ENCODE data around the gene PHC2.

The PHC2 gene

GRCh38 chr1:33414879-33415278, 16.0 kb downstream of the PHC2 start:
- Histone ChIP-seq H3K9me3 (ENCODE audit: insufficient read depth, low read depth, low read length) (peaks cover 23% of the 10 kb centered on the region), H3K4me1 (ENCODE audit: insufficient read depth, low read length) (peaks cover 7% of the 10 kb centered on the region), H3K36me3 (ENCODE audit: insufficient read depth, low read length) (no peaks in the 10 kb centered on the region), H3K4me3 (ENCODE audit: low read length) (no peak overlapping the region), H3K27ac (ENCODE audit: low read depth, low read length) (no peak overlapping the region), H3K27me3 (ENCODE audit: insufficient read depth, low read length) (no peaks in the 10 kb centered on the region), H3K9ac (ENCODE audit: low read depth, low read length) (no peak overlapping the region)
- 93% methylated on average over 5 of the region's 5 CpGs for WGBS

GRCh38 chr1:33410091-33410701, 20.7 kb downstream of the PHC2 start:
- H3K27ac ChIP-seq (ENCODE audit: low read depth, low read length), result no peak overlapping the region
- peaks cover 7% of the 10 kb centered on the region for H3K4me1 ChIP-seq (ENCODE audit: insufficient read depth, low read length)
- no peak overlapping the region for H3K4me3 ChIP-seq (ENCODE audit: low read length)
- no peaks in the 10 kb centered on the region for H3K36me3 ChIP-seq (ENCODE audit: insufficient read depth, low read length)
- peaks cover 9% of the 10 kb centered on the region; the same call in 1 of the 2 replicates for H3K9me3 ChIP-seq (ENCODE audit: insufficient read depth, low read depth, low read length)
- no peaks in the 10 kb centered on the region for H3K27me3 ChIP-seq (ENCODE audit: insufficient read depth, low read length)
- H3K9ac ChIP-seq (ENCODE audit: low read depth, low read length), result no peak overlapping the region
- WGBS, result 70% methylated on average over 4 of the region's 5 CpGs

- peaks cover 6% of the 10 kb centered on the region; the same call in 1 of the 2 replicates for H3K9me3 ChIP-seq (ENCODE audit: insufficient read depth, low read depth, low read length)
- 100% methylated on average over 1 of the region's 2 CpGs for WGBS
- H3K27ac ChIP-seq (ENCODE audit: low read depth, low read length), result no peak overlapping the region
- H3K36me3 ChIP-seq (ENCODE audit: insufficient read depth, low read length), result no peaks in the 10 kb centered on the region
- no peak overlapping the region for H3K4me3 ChIP-seq (ENCODE audit: low read length)
- no peak overlapping the region for H3K9ac ChIP-seq (ENCODE audit: low read depth, low read length)
- peaks cover 7% of the 10 kb centered on the region for H3K4me1 ChIP-seq (ENCODE audit: insufficient read depth, low read length)
- no peaks in the 10 kb centered on the region for H3K27me3 ChIP-seq (ENCODE audit: insufficient read depth, low read length)
Measured at GRCh38 chr1:33408093-33408436, 22.8 kb downstream of the PHC2 start.

GRCh38 chr1:33407352-33408092, 23.4 kb downstream of the PHC2 start:
- Histone ChIP-seq H3K36me3 (ENCODE audit: insufficient read depth, low read length) (no peaks in the 10 kb centered on the region), H3K4me1 (ENCODE audit: insufficient read depth, low read length) (peaks cover 7% of the 10 kb centered on the region), H3K9ac (ENCODE audit: low read depth, low read length) (no peak overlapping the region), H3K4me3 (ENCODE audit: low read length) (no peak overlapping the region), H3K9me3 (ENCODE audit: insufficient read depth, low read depth, low read length) (peaks cover 6% of the 10 kb centered on the region; the same call in 1 of the 2 replicates), H3K27ac (ENCODE audit: low read depth, low read length) (no peak overlapping the region), H3K27me3 (ENCODE audit: insufficient read depth, low read length) (no peaks in the 10 kb centered on the region)
- no CpG with 5 or more reads among the region's 1 CpG for WGBS

GRCh38 chr1:33402206-33402605, 28.7 kb downstream of the PHC2 start:
- Histone ChIP-seq H3K4me1 (ENCODE audit: insufficient read depth, low read length) (no peaks in the 10 kb centered on the region), H3K27ac (ENCODE audit: low read depth, low read length) (no peak overlapping the region), H3K9ac (ENCODE audit: low read depth, low read length) (no peak overlapping the region), H3K4me3 (ENCODE audit: low read length) (no peak overlapping the region), H3K36me3 (ENCODE audit: insufficient read depth, low read length) (no peaks in the 10 kb centered on the region), H3K9me3 (ENCODE audit: insufficient read depth, low read depth, low read length) (peaks cover 6% of the 10 kb centered on the region; the same call in 1 of the 2 replicates), H3K27me3 (ENCODE audit: insufficient read depth, low read length) (no peaks in the 10 kb centered on the region)
- no CpG with 5 or more reads among the region's 1 CpG for WGBS

- Histone ChIP-seq H3K27ac (ENCODE audit: low read depth, low read length) (no peak overlapping the region), H3K27me3 (ENCODE audit: insufficient read depth, low read length) (no peaks in the 10 kb centered on the region), H3K4me1 (ENCODE audit: insufficient read depth, low read length) (no peaks in the 10 kb centered on the region), H3K4me3 (ENCODE audit: low read length) (no peak overlapping the region), H3K36me3 (ENCODE audit: insufficient read depth, low read length) (no peaks in the 10 kb centered on the region), H3K9ac (ENCODE audit: low read depth, low read length) (no peak overlapping the region), H3K9me3 (ENCODE audit: insufficient read depth, low read depth, low read length) (peaks cover 4% of the 10 kb centered on the region; the same call in 1 of the 2 replicates)
- WGBS, result 90% methylated on average over 3 of the region's 3 CpGs
Measured at GRCh38 chr1:33401471-33401870, 29.4 kb downstream of the PHC2 start.

GRCh38 chr1:33400153-33400911, 30.6 kb downstream of the PHC2 start:
- no peaks in the 10 kb centered on the region for H3K27me3 ChIP-seq (ENCODE audit: insufficient read depth, low read length)
- H3K9ac ChIP-seq (ENCODE audit: low read depth, low read length), result no peak overlapping the region
- H3K4me1 ChIP-seq (ENCODE audit: insufficient read depth, low read length), result no peaks in the 10 kb centered on the region
- H3K4me3 ChIP-seq (ENCODE audit: low read length), result no peak overlapping the region
- H3K36me3 ChIP-seq (ENCODE audit: insufficient read depth, low read length), result no peaks in the 10 kb centered on the region
- H3K27ac ChIP-seq (ENCODE audit: low read depth, low read length), result no peak overlapping the region
- no peaks in the 10 kb centered on the region for H3K9me3 ChIP-seq (ENCODE audit: insufficient read depth, low read depth, low read length)
- 94% methylated on average over 3 of the region's 4 CpGs for WGBS

GRCh38 chr1:33399375-33399774, 31.5 kb downstream of the PHC2 start:
- 92% methylated on average over 3 of the region's 3 CpGs for WGBS
- H3K9me3 ChIP-seq (ENCODE audit: insufficient read depth, low read depth, low read length), result no peaks in the 10 kb centered on the region
- no peaks in the 10 kb centered on the region for H3K36me3 ChIP-seq (ENCODE audit: insufficient read depth, low read length)
- no peak overlapping the region for H3K27ac ChIP-seq (ENCODE audit: low read depth, low read length)
- H3K27me3 ChIP-seq (ENCODE audit: insufficient read depth, low read length), result no peaks in the 10 kb centered on the region
- no peaks in the 10 kb centered on the region for H3K4me1 ChIP-seq (ENCODE audit: insufficient read depth, low read length)
- no peak overlapping the region for H3K9ac ChIP-seq (ENCODE audit: low read depth, low read length)
- no peak overlapping the region for H3K4me3 ChIP-seq (ENCODE audit: low read length)

GRCh38 chr1:33397994-33398393, 32.9 kb downstream of the PHC2 start:
- H3K4me3 ChIP-seq (ENCODE audit: low read length), result no peak overlapping the region
- H3K27ac ChIP-seq (ENCODE audit: low read depth, low read length), result no peak overlapping the region
- peaks cover 8% of the 10 kb centered on the region for H3K4me1 ChIP-seq (ENCODE audit: insufficient read depth, low read length)
- no peaks in the 10 kb centered on the region for H3K9me3 ChIP-seq (ENCODE audit: insufficient read depth, low read depth, low read length)
- no peaks in the 10 kb centered on the region for H3K36me3 ChIP-seq (ENCODE audit: insufficient read depth, low read length)
- H3K9ac ChIP-seq (ENCODE audit: low read depth, low read length), result no peak overlapping the region
- H3K27me3 ChIP-seq (ENCODE audit: insufficient read depth, low read length), result no peaks in the 10 kb centered on the region

- Histone ChIP-seq H3K9me3 (ENCODE audit: insufficient read depth, low read depth, low read length) (no peaks in the 10 kb centered on the region), H3K4me3 (ENCODE audit: low read length) (no peak overlapping the region), H3K36me3 (ENCODE audit: insufficient read depth, low read length) (no peaks in the 10 kb centered on the region), H3K9ac (ENCODE audit: low read depth, low read length) (no peak overlapping the region), H3K4me1 (ENCODE audit: insufficient read depth, low read length) (peaks cover 11% of the 10 kb centered on the region), H3K27ac (ENCODE audit: low read depth, low read length) (no peak overlapping the region), H3K27me3 (ENCODE audit: insufficient read depth, low read length) (no peaks in the 10 kb centered on the region)
- WGBS, result 81% methylated on average over 2 of the region's 2 CpGs
Measured at GRCh38 chr1:33397125-33397506, 33.8 kb downstream of the PHC2 start.

Data from HUES64 (cell line).